Stimulated activated CD8-positive, alpha-beta memory T cell treated with anti-CD3 and anti-CD28 coated beads, Interleukin-4, amount 100 ng/mL, for 4 hours (primary cell): Measurements from ENCODE around the gene CNRIP1.
"Not testable (repeated sequence)": the region's sequence is repeated elsewhere in the genome, so short reads cannot be mapped to it uniquely, and the experiment has no call there.

Source experiments
- DNase-seq, 2 donors: peaks; one replicate each; pipeline ENCODE4 v3.0.0-alpha.2; 2020; ENCODE audit warnings: low read depth in 2 of 2, low spot score in 1 of 2

Gene CNRIP1

GRCh38 chr2:68340226-68341061, 20.7 kb upstream of the CNRIP1 start:
- DNase-seq = no peak

DNA sequence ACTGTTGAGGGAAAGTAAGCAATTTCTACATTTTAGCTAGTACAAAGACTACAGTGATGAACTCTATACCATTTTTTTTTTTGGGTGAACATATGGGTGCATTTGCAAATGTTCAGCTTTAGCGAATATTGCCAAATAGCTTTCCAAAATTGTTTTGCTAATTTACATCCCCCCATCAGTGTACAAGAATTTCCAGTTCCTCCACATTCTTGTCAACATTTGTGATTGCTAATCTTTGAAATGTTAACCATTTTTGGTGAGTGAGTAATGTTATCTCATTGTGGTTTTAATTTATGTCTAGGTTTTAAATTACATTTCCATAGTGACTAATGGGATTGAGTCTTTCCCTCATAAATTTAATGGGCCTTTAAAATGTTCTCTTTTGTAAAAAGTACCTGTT, 16.4 kb upstream of the CNRIP1 start:
- no peak for DNase-seq

GRCh38 chr2:68333931-68334330, 14.2 kb upstream of the CNRIP1 start:
- DNase-seq = no peak

DNA sequence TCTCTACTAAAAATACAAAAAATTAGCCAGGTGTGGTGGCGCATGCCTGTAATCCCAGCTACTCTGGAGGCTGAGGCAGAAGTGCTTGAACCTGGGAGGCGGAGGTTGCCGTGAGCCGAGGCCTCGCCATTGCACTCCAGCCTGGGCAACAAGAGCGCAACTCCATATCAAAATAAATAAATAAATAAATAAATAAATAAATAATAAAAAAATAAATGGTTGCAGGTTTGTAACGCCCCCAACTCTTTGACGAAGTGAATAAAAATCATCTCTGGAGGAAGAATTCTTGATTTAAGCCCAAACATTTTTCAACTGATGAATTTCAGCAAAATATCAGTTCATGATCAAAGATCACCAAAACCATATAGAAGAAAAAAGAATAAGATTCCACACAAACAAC, 13.3 kb upstream of the CNRIP1 start:
- DNase-seq = no peak

GRCh38 chr2:68330691-68331090, 10.9 kb upstream of the CNRIP1 start:
- no peak for DNase-seq

- DNase-seq = no peak
Measured at GRCh38 chr2:68328901-68329300, 9.2 kb upstream of the CNRIP1 start.

DNA sequence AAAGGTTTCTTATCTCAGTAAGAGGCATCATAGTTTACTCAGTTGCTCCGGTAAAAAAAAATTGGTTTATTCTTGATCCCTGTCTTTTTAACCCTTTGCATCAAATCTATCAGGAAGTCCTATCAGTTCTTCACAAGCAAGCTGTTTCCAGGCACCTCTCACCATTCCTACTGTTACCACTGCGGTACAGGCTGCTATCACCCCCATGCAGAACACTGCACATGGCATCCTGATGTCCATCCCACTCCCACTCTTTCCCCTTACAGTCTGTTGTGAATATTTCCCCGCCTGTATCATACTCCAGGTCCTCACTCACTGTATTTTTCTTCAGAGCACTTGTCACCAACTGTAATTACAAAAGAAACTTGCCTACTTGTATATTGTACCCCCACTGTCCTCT, 5.3 kb upstream of the CNRIP1 start:
- no peak for DNase-seq

DNA sequence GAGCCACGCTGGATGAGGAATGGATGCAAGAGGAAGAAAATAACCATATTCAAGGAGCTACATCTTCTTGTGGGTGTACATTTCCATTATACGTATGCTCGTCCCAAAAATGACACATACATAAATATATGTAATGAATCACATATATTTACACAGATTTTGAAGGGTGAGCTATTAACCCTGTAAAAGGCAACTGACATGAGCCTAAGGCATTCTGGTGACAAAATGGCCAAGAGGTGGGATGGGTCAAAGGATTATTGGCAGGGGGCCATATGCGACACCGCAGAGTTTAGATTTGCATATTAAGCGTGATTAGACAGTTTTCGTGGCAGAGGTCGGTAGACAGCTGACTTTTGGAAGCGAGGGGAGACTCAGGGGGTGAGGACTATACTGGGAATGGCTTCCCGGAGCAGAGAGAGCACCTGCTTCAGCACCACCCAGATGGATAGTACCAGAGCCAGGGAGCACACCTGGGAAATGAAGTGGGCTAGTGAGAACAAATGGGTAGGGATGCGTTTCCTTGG, 431 bp upstream of the CNRIP1 start:
- DNase-seq = no peak

DNA sequence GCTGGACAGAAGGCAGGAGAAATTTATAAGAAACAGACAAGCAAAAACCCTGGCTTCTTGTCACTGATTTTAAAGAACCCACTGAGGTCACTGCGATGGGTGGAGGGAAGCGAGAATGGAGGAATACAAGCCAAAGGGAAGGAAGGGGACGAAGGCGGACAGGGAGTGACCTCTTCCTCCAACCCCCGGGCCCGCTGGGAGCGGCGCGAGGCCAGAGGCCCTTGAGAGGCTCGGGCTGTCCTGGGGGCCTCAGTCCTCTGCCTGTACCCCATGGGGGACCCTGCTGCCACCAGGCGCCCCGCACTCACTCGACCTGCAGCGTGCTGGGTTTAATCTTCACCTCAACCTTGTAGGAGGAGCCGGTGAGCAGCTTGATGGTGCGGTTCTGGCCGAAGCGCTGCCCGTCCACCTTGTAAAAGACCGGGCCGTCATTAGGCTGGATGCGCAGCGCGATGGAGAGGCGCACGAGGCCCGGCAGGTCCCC, 793 bp downstream of the CNRIP1 start:
- no peak for DNase-seq

DNA sequence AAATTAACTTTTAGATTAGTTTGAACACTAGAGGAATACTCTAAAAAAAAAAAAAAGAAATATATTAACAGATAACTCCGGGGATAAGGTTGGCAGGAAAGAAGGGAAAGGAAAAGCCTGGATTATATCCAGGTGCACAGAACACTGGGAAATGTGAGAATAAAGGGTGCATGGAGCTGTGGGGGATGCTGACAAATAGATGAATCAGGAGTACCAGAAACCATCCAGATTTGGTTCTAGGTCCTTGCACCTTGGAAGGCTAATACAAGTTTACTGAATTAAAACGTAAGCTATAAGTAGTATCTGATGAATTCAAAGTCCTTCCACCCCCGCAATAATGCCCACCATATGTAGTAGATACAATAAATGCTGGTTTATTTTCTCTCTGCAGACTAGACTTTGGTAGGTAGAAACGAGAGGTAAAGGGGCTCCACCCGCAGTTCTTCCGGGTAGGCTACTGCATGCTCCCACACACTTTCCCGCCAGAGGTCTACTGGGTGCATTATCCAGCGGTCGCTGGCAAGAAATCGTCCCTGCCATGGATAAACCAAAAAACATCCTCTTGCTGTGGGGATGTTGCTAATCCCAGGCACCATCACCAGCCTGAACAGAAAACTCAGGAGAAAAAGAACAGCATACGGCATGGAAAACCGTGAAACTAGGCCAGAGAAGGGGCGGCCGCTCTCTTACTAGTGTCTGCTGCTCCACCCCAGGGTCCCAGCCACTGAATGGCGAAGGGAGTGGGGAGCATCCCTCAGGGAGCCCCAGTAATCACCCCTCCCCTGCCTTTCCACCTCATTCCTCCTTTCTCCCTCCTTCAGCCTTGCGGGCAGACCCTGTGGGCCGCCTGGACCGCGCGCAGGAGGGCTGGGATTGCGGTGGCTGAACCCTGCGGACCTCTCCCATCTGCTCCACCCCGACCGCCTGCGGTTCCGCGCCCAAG, 1.5 kb downstream of the CNRIP1 start:
- no peak for DNase-seq

GRCh38 chr2:68316111-68316510, 3.6 kb downstream of the CNRIP1 start:
- DNase-seq = no peak

DNA sequence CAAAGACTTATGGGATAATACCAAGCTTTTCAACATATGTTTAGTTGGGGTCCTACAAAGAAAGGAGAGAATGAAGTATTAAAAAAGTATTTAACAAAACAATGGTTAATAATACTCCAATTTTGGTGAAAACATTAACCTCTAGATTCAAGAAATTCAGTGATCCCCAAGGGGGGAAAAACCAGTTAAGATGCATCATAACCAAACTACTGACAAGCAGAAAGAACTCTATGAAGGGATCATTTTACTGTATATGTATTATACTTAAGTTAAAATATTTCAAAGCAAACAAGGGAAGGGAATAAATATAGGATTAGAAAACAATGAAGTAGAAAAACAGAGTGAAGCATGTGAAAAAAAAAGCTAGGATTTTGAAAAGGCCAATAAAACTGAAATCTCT, 8.7 kb downstream of the CNRIP1 start:
- no peak for DNase-seq

GRCh38 chr2:68309426-68309825, 10.3 kb downstream of the CNRIP1 start:
- no peak for DNase-seq

DNA sequence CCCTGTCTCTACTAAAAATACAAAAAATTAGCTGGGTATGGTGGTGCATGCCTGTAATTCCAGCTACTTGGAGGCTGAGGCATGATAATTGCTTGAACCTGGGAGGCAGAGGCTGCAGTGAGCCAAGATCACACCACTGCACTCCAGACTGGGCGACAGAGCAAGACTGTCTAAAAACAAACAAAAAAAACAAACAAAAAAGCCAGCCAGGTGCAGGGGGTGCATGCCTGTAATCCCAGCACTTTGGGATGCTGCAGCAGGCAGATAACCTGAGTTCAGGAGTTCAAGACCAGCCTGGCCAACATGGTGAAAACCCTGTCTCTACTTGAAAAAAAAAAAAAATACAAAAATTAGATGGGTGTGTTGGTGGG, 15.9 kb downstream of the CNRIP1 start:
- DNase-seq = not testable (repeated sequence)

DNA sequence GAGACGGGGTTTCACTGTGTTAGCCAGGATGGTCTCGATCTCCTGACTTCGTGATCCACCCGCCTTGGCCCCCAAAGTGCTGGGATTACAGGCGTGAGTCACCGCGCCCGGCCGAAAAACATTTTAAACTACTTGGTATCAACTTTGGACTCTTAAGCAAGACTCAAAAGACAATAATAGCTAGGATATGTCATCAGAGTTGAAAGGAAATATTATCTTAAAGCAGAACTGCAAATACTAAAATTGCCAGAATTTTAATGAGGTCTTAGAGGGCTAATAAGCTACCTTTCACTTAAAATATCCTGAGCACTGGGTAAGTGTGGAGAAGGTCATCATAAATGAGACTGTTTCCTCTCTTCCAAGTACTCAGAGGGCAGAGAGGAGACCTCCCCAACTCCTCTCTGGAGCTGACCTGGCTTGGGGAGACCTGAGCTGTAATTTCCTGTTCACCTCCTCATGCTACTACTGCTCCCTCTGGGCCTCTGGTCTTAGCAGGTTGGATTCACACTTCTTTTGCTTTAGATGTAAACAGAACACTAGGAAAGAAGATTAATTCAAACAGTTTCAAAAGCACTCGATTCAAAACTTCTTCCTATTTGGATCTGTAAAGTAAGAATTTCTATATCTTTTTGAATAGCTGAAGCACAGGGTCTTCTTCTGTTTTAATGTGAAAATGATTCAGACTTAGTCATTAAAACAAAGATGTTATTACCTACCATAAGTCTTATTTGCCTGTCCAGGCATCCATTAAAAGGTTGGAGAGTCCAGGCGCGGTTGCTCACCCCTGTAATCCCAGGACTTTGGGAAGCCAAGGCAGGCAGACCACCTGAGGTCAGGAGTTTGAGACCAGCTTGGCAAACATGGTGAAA, 16.5 kb downstream of the CNRIP1 start:
- no peak for DNase-seq

GRCh38 chr2:68302281-68302875, 17.4 kb downstream of the CNRIP1 start:
- no peak for DNase-seq

GRCh38 chr2:68295516-68295915, 24.2 kb downstream of the CNRIP1 start:
- DNase-seq = no peak

- DNase-seq = no peak
Measured at GRCh38 chr2:68294913-68295312, 24.8 kb downstream of the CNRIP1 start.

DNA sequence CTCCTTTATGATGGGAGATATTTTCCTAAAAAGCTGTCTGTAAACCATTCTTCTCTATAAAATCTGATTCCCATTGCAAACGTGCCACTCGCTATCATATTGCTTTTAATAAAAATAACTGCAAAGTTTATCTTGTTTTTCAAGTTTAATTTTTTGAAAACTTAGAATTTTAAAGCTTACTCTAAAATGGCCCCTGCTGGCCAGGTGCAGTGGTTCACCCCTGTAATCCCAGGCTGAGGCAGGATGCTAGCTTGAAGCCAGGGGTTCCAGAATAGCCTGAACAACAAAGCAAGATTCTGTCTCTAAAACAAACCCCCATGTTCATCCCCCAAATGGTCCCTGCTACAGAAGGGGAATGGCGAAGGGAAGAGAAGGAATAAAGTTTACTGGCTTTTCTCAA, 25.6 kb downstream of the CNRIP1 start:
- DNase-seq = no peak

GRCh38 chr2:68293755-68294154, 26.0 kb downstream of the CNRIP1 start:
- no peak for DNase-seq
